ENCODE measurements around the gene RABGAP1L. TPM values are rescaled to one million over a fixed set of nuclear protein-coding genes. Genes with fewer than 3 reads are reported as not detected.
"Not testable (repeated sequence)": the region's sequence is repeated elsewhere in the genome, so short reads cannot be mapped to it uniquely, and the experiment has no call there.

Gene RABGAP1L
- total RNA-seq, 1 experiment from 2014 or later = 43.9 TPM

- no peak for DNase-seq (ENCODE audit: low spot score)
These were observed 199.6 kb downstream of the RABGAP1L start for GRCh38 chr1:174358786-174359453.

DNA sequence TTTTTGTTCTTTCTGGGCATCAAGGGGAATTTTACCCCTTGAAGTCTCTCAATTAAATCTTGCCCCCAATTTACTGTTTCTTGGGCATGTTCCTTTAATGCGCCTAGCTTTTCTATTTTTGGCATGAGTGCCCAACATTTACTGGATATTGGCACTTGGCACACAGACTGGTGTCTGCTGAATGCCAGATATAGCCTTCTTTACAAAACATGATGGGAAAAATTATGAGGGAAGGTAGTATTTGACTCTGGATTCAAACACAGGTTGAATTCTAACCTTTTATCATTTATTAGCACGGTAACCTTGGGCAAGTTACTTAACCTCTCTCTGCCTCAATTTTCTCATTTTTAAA lies 200.1 kb downstream of the RABGAP1L start:
- no peak for DNase-seq (ENCODE audit: low spot score)

- no peak for DNase-seq (ENCODE audit: low spot score)
These were observed 205.8 kb downstream of the RABGAP1L start for GRCh38 chr1:174364996-174365736.

DNA sequence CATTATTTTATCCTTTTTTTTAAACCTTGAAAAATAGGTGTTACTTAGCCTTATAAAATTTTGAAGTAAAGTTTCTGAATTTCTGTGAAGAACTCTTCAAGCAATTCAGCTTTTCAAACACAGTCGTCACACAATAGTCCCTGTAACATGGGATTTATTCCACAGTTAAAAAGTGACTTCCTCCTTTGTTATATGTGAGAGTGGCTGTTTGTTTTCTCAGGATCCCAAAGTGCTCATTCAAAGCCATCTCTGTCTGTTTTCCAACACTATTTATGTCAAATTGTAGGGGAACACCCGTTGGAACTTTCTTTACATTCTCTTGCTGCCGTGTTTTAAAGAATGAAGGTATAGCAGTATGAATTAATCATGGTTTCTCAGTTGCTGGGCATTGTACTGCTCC lies 207.6 kb downstream of the RABGAP1L start:
- DNase-seq (ENCODE audit: low spot score) = no peak

DNA sequence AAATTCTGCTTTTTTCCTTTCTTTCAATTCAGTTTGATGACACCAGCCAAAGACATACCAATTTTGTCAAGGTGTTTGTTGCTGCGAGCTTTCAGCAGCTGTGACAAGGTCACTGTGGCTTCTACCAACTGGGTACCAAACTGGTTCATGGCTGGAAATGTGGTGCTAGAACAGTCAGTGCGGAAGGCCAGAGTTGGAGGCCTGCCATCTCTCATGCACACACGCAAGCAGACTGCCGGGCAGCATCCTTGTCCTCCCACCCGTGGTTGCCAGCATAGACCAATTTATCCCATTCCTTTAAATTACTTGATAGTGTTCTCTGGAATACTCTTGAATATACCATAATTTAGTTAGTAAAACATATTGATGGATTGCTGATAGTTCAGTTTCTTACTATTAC lies 208.6 kb downstream of the RABGAP1L start:
- no peak for DNase-seq (ENCODE audit: low spot score)

- no peak for DNase-seq (ENCODE audit: low spot score)
These were observed 216.7 kb downstream of the RABGAP1L start for GRCh38 chr1:174376030-174376429.

GRCh38 chr1:174391716-174392115 lies 232.4 kb downstream of the RABGAP1L start:
- no peak for DNase-seq (ENCODE audit: low spot score)

DNA sequence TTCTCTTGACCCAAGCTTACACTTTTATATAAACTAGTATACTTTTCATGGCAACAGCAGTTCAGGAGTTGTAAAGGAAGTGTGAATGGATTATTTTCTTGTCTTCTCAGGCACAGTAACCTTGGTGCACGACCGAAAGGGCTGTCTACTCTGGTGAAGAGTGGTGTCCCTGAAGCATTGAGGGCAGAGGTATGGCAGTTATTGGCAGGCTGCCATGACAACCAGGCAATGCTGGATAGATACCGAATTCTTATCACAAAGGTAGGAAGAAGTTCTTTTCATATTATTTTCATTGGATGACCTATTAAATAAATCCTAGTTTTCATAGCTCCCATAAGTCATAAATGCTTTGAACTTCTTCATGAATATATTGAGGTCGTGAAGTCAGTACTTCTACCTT lies 234.6 kb downstream of the RABGAP1L start:
- DNase-seq (ENCODE audit: low spot score) = no peak

- DNase-seq (ENCODE audit: low spot score) = no peak
These were observed 237.9 kb downstream of the RABGAP1L start for GRCh38 chr1:174397261-174397660.

DNA sequence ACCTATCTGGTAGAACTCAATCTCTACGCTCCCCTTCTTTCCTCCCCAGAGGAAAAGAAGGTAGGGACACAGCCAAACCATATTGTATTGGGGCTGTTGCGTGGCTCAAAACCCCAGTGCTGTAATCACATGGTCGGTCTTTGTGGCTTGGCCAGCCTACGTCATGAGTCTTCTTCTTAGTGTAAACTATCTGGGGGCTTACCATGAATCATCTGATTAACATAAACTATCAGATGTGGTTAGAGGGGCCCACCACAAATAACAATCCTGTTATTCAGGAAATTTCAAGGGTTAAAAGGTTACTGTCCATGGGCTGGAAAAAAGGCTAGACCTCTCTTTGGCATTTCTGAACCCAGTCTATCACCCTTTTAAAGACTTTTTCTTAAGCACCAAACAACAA lies 238.9 kb downstream of the RABGAP1L start:
- DNase-seq (ENCODE audit: low spot score) = no peak

DNA sequence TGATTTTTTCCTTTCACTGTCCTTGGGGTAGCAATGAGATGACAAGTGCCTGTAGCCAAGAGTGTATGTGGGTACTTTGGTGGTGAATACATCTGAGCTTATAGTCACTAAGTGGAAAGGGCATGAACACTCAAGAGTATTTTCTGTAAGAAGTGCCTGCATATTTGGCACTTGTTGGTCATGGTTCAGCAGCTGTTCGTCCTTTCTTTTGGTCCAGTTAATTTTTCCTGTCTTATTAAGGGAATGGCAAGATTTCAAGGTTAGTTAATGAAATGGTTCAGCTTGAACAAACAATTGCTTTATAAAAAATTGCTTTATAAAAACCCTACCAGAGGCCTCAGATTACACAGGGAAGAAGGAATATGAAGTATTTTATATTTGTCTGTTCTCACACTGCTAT lies 239.9 kb downstream of the RABGAP1L start:
- no peak for DNase-seq (ENCODE audit: low spot score)

DNA sequence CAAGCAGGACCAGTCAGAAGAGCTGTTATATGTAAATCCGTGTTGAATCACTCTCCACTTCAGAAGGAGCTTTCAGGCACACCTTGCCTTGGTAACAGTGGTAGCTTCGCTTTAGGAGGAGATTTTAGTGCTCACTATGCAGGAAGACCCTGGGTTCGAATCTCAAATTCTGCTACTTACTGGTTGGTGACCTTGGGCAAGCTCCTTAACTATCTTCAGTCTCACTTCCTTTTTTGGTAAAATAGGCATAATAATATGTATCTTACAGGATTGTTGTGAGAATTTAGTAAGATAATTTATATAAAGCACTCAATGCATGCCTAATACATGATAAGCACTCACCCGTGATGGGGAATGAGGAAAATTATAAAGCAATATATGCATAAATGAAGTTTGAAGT lies 241.8 kb downstream of the RABGAP1L start:
- no peak for DNase-seq (ENCODE audit: low spot score)

DNA sequence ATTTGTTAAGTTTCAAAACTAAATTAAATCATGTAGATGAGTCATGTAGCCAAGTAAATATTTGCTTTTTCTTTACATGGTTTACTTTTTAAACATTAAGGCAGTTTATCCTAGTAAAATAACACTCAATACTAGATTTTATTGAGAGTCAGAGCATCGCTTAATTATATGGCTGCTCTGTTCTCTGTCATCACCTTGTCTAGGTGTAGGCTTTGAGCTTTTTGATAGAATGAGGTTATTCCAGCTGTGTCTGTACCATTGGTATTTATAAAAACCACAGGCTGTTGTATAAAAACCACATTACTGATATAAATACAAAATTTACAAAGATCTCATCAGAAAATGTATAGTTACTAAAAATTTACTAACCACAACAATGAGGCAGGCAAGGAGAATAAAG lies 245.9 kb downstream of the RABGAP1L start:
- no peak for DNase-seq (ENCODE audit: low spot score)

DNA sequence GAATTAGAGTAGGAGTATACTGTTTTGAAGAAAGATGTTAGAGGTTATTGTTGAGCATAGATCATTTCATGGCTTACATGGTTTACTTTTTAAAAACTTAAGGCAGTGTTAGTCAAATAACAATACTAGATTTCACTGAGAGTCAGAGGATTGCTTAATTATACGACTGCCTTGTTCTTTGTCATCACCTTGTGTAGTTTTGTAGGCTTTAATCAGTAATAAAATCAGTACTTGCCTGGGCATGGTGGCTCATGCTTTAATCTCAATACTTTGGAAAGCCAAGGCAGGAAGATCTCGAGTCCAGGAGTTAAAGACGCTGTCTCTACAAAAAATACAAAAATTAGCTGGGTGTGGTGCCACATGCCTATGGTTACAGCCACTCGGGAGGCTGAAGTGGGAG lies 247.1 kb downstream of the RABGAP1L start:
- DNase-seq (ENCODE audit: low spot score) = no peak

GRCh38 chr1:174407665-174408064 lies 248.3 kb downstream of the RABGAP1L start:
- DNase-seq (ENCODE audit: low spot score) = no peak

DNA sequence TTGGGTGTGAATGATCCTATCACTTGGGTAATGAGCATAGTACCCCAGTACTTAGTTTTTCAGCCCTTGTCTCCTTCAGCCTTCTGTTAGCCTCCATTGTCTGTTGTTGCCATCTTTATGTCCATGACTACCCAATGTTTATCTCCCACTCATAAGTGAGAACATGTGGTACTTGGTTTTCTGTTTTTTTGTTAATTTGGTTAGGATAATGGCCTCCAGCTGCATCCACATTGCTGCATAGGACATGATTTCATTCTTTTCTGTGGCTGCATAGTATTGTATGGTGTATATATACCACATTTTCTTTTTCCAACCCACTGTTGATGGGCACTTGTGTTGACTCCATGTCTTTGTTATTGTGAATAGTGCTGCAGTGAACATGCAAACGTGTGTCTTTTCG lies 248.8 kb downstream of the RABGAP1L start:
- no peak for DNase-seq (ENCODE audit: low spot score)

GRCh38 chr1:174409801-174410200 lies 250.5 kb downstream of the RABGAP1L start:
- not testable (repeated sequence) for DNase-seq (ENCODE audit: low spot score)

DNA sequence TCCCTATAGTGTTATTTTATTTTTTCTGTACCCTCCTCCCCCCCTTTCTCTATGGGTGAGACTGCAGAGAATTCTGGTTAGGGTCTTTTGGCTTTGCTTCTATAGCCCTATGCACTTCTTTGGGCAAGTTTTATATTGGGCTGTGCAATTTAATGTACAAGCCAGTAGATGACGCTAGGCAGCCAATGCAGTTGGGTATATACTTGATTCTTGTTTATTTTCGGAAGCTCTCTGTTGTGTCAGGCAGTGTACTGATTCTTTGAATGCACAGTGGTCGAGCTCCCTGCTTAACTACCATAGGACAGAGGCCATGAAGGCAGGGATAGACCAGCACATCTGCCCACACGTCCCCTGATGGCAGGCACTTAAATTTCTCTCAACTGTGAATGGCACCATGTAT lies 254.3 kb downstream of the RABGAP1L start:
- no peak for DNase-seq (ENCODE audit: low spot score)

DNA sequence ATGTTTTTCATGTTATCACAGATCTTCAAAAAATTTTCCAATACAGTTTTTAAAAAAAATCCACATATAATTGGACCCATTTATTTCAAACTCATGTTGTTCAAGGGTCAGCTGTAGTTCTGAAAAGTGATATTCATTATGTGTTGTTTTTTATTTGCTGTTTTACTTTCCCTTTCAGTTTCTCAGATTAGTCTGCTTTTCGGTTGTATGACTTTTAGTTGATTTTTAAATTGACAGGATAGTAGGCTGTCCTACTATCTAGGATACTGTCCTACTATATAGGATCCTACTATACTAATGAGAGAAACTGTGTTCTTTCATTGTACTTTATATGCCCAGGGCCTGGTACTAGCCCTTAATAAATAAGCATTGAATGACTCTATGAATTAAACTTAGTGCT lies 254.9 kb downstream of the RABGAP1L start:
- no peak for DNase-seq (ENCODE audit: low spot score)

DNA sequence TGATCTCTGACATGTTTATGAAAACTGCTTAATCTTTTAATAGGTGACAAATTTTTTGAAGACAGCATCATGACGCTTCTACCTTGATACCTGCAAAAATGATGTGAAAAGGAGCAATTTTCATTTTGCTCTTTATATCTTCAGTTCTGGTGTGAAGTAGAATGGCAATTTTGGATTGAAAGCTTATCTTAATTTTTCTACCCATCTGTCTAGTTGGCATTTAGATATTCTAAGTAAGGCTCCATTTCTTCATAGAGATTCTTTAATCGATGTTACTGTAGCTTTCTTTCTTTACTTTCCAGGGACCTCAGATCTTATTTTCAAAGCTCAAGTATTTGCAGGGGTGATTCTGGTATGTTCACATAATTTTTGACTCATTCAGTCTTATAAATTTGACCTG lies 256.2 kb downstream of the RABGAP1L start:
- DNase-seq (ENCODE audit: low spot score) = no peak

- DNase-seq (ENCODE audit: low spot score) = no peak
These were observed 258.6 kb downstream of the RABGAP1L start for GRCh38 chr1:174417921-174418320.

GRCh38 chr1:174425121-174425520 lies 265.8 kb downstream of the RABGAP1L start:
- DNase-seq (ENCODE audit: low spot score) = no peak

GRCh38 chr1:174426153-174426552 lies 266.8 kb downstream of the RABGAP1L start:
- DNase-seq (ENCODE audit: low spot score) = no peak

DNA sequence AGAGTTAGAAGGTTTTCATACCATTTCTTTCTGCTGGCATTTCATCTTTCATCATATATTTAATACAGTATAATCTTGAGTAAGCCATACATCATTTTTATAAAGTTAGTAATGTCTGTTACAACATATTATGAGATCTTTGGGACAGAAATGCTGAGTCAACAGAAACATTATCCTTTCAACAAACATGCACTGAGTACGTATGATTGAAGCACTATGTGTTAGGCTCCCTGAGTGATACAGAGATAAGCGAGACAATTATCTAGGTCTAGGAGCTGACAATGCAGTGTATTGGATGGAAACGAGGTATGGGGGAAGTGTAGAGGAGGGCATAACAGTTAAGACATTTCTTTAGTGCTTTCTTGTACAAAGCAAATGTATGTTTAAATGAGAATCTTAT lies 268.7 kb downstream of the RABGAP1L start:
- DNase-seq (ENCODE audit: low spot score) = no peak
